Measurements from ENCODE around the gene MYO3B.
"Not testable (repeated sequence)": the region's sequence is repeated elsewhere in the genome, so short reads cannot be mapped to it uniquely, and the experiment has no call there.

MYO3B gene

GRCh38 chr2:170503971-170504809, 326.2 kb downstream of the MYO3B start:
- no peak for DNase-seq (ENCODE audit: low read depth, low spot score)

- no peak for DNase-seq (ENCODE audit: low read depth, low spot score)
These were observed 326.8 kb downstream of the MYO3B start for GRCh38 chr2:170504810-170505145.

- peak; percentile 50 for DNase-seq (ENCODE audit: low read depth, low spot score)
These were observed 327.8 kb downstream of the MYO3B start for GRCh38 chr2:170505631-170506275.

GRCh38 chr2:170509452-170510193, 331.7 kb downstream of the MYO3B start:
- no peak for DNase-seq (ENCODE audit: low read depth, low spot score)

GRCh38 chr2:170512266-170512665, 334.3 kb downstream of the MYO3B start:
- DNase-seq (ENCODE audit: low read depth, low spot score) = no peak

- no peak for DNase-seq (ENCODE audit: low read depth, low spot score)
These were observed 336.2 kb downstream of the MYO3B start for GRCh38 chr2:170514140-170514539.

GRCh38 chr2:170517538-170517937, 339.6 kb downstream of the MYO3B start:
- DNase-seq (ENCODE audit: low read depth, low spot score) = no peak

GRCh38 chr2:170518911-170519310, 341.0 kb downstream of the MYO3B start:
- DNase-seq (ENCODE audit: low read depth, low spot score) = no peak

- DNase-seq (ENCODE audit: low read depth, low spot score) = no peak
These were observed 343.4 kb downstream of the MYO3B start for GRCh38 chr2:170521299-170521698.

GRCh38 chr2:170523506-170523905, 345.6 kb downstream of the MYO3B start:
- no peak for DNase-seq (ENCODE audit: low read depth, low spot score)

- no peak for DNase-seq (ENCODE audit: low read depth, low spot score)
These were observed 347.1 kb downstream of the MYO3B start for GRCh38 chr2:170524828-170525565.

GRCh38 chr2:170525566-170525900, 347.6 kb downstream of the MYO3B start:
- peak; percentile 88 for DNase-seq (ENCODE audit: low read depth, low spot score)

- DNase-seq (ENCODE audit: low read depth, low spot score) = peak; percentile 96
These were observed 352.4 kb downstream of the MYO3B start for GRCh38 chr2:170530284-170530745.

- no peak for DNase-seq (ENCODE audit: low read depth, low spot score)
These were observed 353.0 kb downstream of the MYO3B start for GRCh38 chr2:170530803-170531564.

GRCh38 chr2:170531876-170532275, 353.9 kb downstream of the MYO3B start:
- DNase-seq (ENCODE audit: low read depth, low spot score) = no peak

- DNase-seq (ENCODE audit: low read depth, low spot score) = no peak
These were observed 355.2 kb downstream of the MYO3B start for GRCh38 chr2:170533156-170533555.

- no peak for DNase-seq (ENCODE audit: low read depth, low spot score)
These were observed 357.6 kb downstream of the MYO3B start for GRCh38 chr2:170535552-170535951.

GRCh38 chr2:170544817-170545216, 366.9 kb downstream of the MYO3B start:
- no peak for DNase-seq (ENCODE audit: low read depth, low spot score)

- DNase-seq (ENCODE audit: low read depth, low spot score) = no peak
These were observed 370.4 kb downstream of the MYO3B start for GRCh38 chr2:170548304-170548703.

- no peak for DNase-seq (ENCODE audit: low read depth, low spot score)
These were observed 372.6 kb downstream of the MYO3B start for GRCh38 chr2:170550501-170550900.

- DNase-seq (ENCODE audit: low read depth, low spot score) = not testable (repeated sequence)
These were observed 374.0 kb downstream of the MYO3B start for GRCh38 chr2:170551899-170552298.

All from brain pericyte (primary cell).